Measurements from ENCODE around the gene S1PR5. TPM values are rescaled to one million over a fixed set of nuclear protein-coding genes. Genes with fewer than 3 reads are reported as not detected.

The S1PR5 gene
- total and polyA plus RNA-seq, 9 of the 15 experiments (the other 6 are each of a cell fraction or from before 2014, with no cell fraction given) = 0.03 to 0.54 (median 0.35) TPM; not detected in 4

GRCh38 chr19:10502524-10503001 lies 14.7 kb downstream of the S1PR5 start (continued):
- TF ChIP-seq ZNF277 (CRISPR knock-in tag; IDR thresholded peaks at IDR 0.05; ENCODE audit: borderline replicate concordance) = no peak
- TF ChIP-seq ZNF232 (CRISPR knock-in tag; IDR thresholded peaks at IDR 0.05) = no peak
- TF ChIP-seq ZBTB1 (CRISPR knock-in tag; IDR thresholded peaks at IDR 0.05; ENCODE audit: borderline replicate concordance, low read depth) = peak; percentile 34; the same call in 1 of the 2 replicates
- TF ChIP-seq ZNF263 (CRISPR knock-in tag; IDR thresholded peaks at IDR 0.05; ENCODE audit: borderline replicate concordance) = no peak
- no peak for TF ChIP-seq POLR3A (IDR thresholded peaks at IDR 0.05; ENCODE audit: borderline replicate concordance, extremely low read depth, insufficient read depth, insufficient read length)
- peak; percentile 65; the same call in 1 of the 2 replicates for TF ChIP-seq ESRRA (IDR thresholded peaks at IDR 0.05; ENCODE audit: borderline replicate concordance, low read depth)
- no peak; the same call in none of the 2 replicates for TF ChIP-seq MTA3 (IDR thresholded peaks at IDR 0.05; ENCODE audit: borderline replicate concordance)
- peak; percentile 65 for TF ChIP-seq POLR2AphosphoS5 (IDR thresholded peaks at IDR 0.05; ENCODE audit: control insufficient read depth, insufficient read depth, low read depth, low read length)
- peak; percentile 50; the same call in 1 of the 2 replicates for TF ChIP-seq HCFC1 (IDR thresholded peaks at IDR 0.05; ENCODE audit: low read depth, low read length)
- TF ChIP-seq MAZ (CRISPR knock-in tag; conservative IDR thresholded peaks at IDR 0.05 in 1 of 2, IDR thresholded peaks at IDR 0.05 in 1 of 2) = peak; percentile 99 to 100
- TF ChIP-seq CAMTA2 (CRISPR knock-in tag; conservative IDR thresholded peaks at IDR 0.05) = no peak
- TF ChIP-seq GTF2A2 (tag; IDR thresholded peaks at IDR 0.05) = no peak
- no peak for TF ChIP-seq E2F8 (IDR thresholded peaks at IDR 0.05; ENCODE audit: low read depth, partially characterized antibody)
- no peak for TF ChIP-seq PHB (CRISPR knock-in tag; IDR thresholded peaks at IDR 0.05)
- TF ChIP-seq SMARCA5 (IDR thresholded peaks at IDR 0.05) = no peak
- TF ChIP-seq ZNF609 (CRISPR knock-in tag; IDR thresholded peaks at IDR 0.05; ENCODE audit: borderline replicate concordance) = peak; percentile 59; the same call in 1 of the 2 replicates
- no peak for TF ChIP-seq CBX5 (IDR thresholded peaks at IDR 0.05; ENCODE audit: borderline replicate concordance, low read depth)
- TF ChIP-seq PRPF4 (IDR thresholded peaks at IDR 0.05; ENCODE audit: insufficient read depth, low read depth, low read length, poor library complexity, severe bottlenecking) = peak; percentile 26

Measured in K562 (cell line).